G401.6 (cell line): ENCODE results near the gene NEDD4L.
"Not testable (repeated sequence)": the region's sequence is repeated elsewhere in the genome, so short reads cannot be mapped to it uniquely, and the experiment has no call there.

Experiments used
- FAIRE-seq: peaks from 2 replicates; lab custom pipeline; 2012; peaks lifted over from hg19 to GRCh38; lab: Jason Lieb, UNC

NEDD4L gene

DNA sequence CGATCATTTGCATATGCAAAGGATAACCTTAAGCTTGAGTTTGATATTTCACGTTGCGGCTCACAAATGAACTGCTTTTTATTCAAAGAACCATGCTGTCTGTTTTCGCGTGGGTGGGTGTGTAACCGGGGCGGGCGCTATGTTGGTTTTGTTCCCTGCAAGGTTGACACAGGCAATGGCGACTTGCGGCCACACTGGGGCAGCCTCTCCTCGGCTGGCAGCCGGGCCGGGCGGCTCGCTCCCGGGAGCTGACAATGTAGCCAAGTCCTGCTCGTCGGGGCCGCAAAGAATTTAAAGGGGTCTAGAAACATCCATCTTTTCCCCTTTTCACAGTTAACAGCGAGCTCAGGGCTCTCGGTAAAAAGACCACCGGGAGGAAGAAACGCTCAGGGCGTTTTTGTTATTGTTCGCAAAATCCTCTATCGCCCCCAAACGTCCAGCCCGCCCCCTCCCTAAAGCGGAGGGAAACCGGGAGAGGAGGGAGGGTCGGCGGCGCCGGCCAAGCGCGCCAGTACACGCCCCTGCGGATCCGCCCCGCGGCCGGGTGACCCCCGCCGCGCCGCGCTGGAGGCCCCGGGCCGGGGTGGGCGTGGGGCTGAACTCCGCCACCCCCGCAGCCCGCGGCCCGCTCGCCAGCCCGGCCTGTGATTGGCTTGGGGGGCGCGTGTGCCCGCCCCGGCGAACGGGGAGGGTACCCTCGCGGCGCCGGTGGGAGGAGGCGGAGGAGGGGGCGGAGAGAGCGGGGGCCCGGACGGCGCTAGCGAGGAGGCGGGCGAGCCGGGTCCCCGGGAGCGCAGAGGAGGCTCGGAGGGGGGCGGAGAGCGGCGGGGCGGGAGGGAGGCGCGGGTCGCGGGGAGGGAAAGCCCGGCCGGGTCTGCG lies at the start of gene NEDD4L:
Gene NEDD4L, plus strand, starts transcription at position 736 of the 879 bp plus-strand sequence. CDS start 435 bp downstream, outside the sequence.
- no peak for FAIRE-seq

GRCh38 chr18:57995331-57995730 lies 48.7 kb upstream of the NEDD4L start:
- FAIRE-seq = no peak

- not testable (repeated sequence) for FAIRE-seq
These were observed 47.1 kb upstream of the NEDD4L start for GRCh38 chr18:57996894-57997293.

DNA sequence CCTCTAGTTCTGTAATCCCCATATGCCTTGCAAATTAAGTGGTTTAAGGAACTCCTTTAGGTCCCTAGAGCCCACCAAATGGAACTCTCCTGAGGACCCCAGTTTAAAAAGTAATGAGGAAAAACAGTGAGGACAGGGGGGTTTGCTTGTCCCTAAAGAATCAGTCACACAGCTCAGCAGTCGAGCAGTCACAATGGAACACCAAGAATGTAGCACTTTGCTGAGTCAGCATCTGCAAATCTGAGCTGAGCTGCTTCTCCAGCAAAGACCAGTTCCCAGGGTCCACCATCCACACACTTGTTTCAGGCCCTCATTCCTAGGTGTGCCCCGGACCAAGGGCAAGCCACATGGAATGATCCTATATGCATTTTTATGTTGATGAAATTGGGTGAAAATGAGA lies 46.2 kb upstream of the NEDD4L start:
- FAIRE-seq = no peak

- no peak for FAIRE-seq
These were observed 45.6 kb upstream of the NEDD4L start for GRCh38 chr18:57998461-57998860.

- no peak for FAIRE-seq
These were observed 39.7 kb upstream of the NEDD4L start for GRCh38 chr18:58004317-58004716.

GRCh38 chr18:58005011-58005410 lies 39.0 kb upstream of the NEDD4L start:
- FAIRE-seq = no peak

DNA sequence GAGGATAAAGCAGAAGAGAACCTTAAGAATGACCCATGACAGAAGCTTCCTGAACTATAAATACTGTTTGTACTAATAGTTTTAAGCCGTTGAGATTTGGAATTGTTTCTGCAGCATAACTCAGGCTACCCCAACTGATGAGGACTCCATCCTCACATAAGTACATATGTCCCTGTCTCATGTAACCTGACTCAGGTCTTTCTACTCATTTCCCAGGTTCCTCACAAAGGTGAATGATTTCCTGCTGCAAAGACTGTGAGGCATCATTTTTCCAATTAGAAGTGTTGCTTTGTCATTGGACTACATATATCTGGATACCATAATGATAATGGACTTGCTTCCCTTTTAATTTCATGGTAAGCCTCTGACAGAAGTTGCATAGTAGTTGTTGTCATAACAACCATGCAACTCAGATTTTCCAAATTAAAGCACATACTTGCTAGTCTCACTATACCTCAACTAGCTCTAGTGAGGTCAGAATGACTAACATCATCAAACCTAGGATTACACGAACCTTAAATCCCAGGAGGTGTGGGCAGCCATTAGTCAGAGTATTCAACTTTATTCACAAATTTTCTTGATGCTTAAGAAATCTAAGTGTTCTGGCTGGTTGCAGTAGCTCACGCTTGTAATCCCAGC lies 38.0 kb upstream of the NEDD4L start:
- FAIRE-seq = no peak

GRCh38 chr18:58009166-58009565 lies 34.9 kb upstream of the NEDD4L start:
- no peak for FAIRE-seq

DNA sequence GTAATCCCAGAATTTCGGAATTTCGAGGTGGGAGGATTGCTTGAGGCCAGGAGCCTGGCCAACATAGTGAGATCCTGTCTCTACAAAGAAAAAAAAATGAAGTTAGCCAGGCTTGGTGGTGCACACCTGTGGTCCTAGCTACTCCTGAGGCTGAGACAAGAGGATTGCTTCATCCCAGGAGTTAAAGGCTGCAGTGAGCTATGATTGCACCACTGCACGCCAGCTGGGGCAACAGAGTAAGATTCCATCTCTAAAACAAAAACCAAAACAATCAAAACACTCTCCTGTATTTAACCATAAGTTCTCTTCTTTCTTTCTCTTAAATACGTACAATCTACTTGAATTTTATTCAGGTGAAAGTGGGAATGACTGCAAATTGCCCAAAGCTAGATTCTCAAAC lies 33.8 kb upstream of the NEDD4L start:
- no peak for FAIRE-seq

DNA sequence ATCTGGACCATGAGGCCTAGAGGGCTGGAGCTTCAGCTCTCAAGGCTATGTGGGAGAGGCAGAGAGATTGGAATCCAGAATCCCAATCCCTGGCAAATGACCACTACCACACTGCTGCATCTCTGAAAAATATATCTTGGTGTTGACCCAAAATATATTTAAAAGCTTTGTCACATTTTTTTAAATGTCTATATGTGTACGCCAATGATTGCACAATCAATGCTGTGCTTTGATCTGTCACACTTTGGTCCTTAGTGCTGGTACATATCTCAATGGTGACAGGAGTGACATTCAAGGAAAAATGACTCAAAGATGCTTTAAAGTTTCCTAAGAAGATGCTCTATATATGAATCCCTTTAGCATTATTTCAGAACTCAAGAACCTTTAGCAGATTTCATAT lies 31.7 kb upstream of the NEDD4L start:
- FAIRE-seq = no peak

DNA sequence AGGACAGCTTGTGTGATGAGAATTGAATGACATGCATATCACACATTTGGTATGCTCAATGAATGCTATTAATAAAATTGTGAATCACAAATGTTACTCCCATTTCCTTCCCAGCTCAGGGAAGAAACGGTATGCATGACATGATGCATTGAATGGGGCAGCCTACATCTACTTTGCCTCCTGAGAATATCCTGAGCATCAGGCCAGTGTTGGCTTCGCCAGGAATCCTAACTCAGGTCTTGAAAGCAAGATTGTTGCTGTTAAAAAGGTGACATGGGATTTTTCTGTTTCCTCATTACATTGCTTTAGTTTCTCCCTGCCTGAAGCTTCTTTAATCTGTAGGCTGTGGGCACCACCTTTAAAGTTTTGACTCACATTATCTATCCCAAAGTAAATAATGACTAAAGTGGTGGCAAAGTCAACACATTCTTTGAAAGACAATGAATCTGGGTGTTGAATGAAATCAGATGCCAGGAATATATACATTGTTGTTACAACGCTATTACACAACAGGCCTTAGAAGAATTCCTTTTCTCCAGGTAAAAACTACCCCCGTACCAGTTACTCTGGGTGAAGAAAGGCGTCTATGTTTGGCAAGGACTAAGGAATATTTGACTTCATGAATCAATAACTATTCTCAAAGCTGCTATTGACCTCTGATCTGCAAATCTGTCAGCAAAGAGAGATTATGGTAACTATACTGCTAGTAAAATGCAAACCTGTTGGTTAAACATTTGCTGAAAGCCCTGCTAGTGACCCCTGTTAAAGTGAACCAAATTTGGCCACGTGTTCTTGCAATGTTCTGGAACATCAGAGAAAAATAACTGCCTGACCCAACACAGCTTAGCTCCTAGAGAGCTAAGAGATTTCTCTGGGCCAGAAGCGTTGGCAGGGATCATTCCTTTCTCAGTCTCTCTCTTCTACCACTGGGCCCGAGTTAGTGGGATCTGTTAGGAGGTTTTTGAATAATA lies 30.5 kb upstream of the NEDD4L start:
- no peak for FAIRE-seq

DNA sequence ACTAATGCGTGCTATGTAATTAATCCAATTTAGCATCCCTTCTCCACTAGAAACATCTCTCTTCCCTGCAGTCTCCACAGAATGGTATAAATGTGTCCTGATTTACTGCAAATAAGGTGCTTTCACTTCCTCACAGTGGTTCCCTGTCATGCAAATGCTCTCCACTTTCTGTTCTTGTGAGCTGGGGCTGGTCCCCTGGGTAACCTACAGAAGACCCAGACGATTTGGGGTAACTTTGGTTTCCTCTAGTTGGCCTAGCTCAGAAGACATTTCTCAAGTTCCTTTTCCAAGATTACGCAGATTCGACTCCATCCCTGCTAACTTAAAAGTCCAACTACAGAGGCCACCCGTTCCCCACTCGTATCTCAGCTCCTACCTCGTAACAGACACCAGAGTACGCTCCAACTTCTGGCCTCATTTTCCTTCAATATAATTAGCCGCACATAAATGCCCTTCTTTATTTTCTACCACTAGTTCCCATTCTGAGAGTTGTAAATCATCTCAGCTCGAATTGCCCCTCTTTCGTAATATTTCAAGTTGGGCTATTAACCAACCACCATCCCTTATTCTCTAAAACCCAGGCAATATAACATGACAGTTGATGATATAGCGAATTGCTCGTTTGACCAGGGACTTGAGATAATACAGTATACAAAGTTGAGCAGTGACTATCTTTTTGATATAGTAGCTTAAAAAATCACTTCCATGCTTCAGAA lies 28.8 kb upstream of the NEDD4L start:
- FAIRE-seq = no peak

DNA sequence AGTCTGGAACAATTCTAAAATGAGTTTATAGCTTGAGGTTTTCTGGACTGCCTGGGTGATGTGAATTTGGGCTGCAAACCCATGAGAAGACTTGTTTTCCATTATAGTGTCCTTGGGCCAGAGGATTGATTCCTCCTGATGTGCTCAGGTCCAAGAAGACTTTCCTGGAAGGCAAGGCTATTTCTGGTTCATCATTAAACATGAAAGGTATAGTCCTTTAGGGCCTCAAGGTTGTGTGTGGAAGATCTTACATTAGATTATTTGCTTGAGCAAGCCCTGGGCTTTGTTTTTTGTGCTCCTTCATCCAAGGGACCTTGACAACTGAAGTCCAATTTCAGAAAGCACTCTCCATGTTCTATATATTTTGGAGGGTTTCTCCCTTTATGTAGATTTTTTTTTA lies 26.8 kb upstream of the NEDD4L start:
- no peak for FAIRE-seq

DNA sequence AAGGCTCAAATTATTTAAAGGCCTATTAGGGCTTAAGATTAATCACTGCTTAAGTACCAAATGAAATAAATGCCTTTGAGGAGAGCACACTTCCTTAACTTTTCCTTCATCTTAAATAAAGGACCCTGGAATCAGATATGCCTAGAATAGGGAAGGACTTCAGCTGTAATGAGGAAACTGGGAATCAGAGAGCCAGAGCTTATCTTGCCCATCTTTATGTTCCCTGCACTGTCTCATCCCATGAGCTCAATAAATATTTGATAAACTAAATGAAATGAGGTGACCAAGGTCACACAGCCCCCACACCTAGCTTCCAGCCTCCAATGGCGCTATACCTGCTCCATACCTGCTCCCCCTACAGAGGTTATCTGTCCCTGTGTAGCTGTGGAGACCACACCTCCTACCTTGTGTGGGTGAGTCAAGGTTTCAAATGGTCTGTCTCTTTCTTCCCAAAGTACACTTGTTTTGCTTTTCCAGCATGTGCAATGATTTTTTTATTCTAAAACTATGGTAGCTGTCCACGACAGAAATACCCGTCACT lies 23.4 kb upstream of the NEDD4L start:
- FAIRE-seq = no peak

GRCh38 chr18:58021504-58021903 lies 22.5 kb upstream of the NEDD4L start:
- no peak for FAIRE-seq

GRCh38 chr18:58023108-58023507 lies 20.9 kb upstream of the NEDD4L start:
- no peak for FAIRE-seq

- no peak for FAIRE-seq
These were observed 19.9 kb upstream of the NEDD4L start for GRCh38 chr18:58024139-58024538.

DNA sequence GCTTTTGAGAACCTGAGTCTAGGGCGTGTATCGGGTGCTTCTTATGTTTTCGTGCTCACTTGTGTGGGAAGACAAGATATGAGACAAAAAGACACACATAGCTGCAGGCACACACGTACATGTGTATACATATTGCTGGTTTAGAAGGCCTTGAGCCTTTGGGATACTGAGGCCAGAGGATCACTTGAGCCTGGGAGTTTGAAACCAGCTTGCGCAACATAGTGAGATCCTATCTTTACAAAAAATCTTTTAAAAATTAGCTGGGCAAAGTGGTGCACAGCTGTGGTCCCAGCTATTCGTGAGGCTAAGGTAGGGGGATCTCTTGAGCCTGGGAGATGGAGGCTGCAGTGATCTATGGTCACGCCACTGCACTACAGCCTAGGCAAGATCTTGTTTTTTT lies 18.8 kb upstream of the NEDD4L start:
- no peak for FAIRE-seq

- FAIRE-seq = no peak
These were observed 18.3 kb upstream of the NEDD4L start for GRCh38 chr18:58025733-58026132.

DNA sequence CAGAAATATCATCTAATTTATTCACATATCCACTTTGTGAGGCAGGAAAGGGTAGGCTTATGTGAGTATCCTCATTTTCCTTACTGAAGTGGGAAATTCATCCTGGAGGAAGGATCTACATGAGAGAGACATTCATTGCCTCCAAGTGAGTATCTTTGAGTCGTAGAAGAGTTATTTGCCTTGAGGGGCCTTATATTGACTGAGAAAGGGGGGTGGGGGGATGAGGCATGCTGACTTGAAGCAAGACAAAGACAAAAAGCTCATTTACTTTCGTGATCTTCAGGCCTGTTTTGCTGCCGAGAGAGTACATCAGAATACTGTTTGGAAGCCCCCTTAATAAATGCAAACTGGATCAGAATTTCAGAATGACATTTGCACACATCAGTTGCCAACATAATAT lies 17.6 kb upstream of the NEDD4L start:
- no peak for FAIRE-seq

DNA sequence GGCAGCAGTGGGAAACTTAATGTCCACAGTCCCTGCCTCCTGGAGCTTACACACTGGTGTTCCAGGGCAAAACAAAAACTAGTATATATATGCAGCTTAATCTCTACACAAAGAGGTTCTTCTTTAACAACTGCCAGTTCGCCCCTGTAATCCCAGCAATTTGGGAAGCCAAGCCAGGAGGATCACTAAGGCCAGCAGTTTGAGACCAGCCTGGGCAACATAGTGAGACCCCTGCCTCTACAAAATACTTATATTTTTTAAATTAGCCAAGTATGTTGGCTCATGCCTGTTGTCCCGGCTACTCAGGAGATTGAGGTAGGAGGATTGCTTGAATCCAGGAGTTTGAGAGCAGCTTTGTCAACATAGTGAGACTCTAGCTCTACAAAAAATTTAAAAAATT lies 17.2 kb upstream of the NEDD4L start:
- no peak for FAIRE-seq
